ENCODE measurements around the gene COL7A1.

The COL7A1 gene

DNA sequence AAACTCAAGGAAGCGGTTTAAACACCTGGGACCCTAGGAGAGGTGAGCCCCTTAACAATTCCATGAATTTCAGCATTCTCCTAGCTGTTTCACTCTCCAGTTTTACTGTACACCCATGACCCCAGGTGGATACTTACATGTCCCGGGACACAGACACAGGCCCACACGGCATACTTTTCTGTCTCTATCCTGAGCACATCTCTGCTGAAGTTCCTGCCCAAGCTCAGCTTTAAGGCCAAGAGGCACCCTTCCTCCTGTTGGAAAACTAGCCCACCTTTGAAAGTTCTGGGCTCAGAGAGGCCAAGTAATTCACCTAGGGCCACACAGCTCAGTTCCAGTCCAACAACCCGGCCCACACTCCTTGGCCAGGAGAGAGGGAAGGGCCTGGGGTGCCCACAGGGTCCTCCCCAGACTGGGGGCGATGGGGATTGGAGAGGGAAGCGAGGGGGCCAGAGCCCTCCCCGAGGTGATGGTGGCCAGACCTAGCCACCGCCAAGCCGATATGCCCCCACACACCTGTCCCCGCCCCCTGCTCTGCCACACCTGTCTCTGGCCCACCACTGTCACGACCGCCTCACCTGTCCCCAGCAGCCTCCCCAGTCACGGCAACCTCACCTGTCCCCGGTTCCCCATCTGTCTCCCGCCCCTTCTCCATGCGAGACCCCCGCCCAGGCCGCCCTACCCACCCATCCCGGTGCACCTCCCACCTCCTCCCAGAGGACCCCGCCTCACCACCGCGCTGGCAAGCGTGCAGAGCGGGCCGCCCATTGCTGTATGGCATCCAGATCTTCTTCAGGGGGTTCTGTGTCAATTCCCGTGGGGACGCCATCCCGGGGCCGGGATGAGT, 39.0 kb downstream of the COL7A1 start:
- Histone ChIP-seq H3K9me3 (ENCODE audit: control insufficient read depth, low read length) (no peaks in the 10 kb centered on the region), H3K4me3 (ENCODE audit: low read depth, low read length) (peak overlapping the region; percentile 61), H3K27ac (peak overlapping the region; percentile 37), H3K27me3 (ENCODE audit: control insufficient read depth, insufficient read depth, low read length) (no peaks in the 10 kb centered on the region), H3K4me1 (peaks cover 28% of the 10 kb centered on the region), H3K36me3 (ENCODE audit: control insufficient read depth, insufficient read depth, low read length) (no peaks in the 10 kb centered on the region), H3K79me2 (peaks cover 5% of the 10 kb centered on the region), H3K9ac (no peak overlapping the region), H3K4me2 (ENCODE audit: low read length) (peak overlapping the region; percentile 79), H2AFZ (peak overlapping the region; percentile 86)
- TF ChIP-seq, protein P1, sequence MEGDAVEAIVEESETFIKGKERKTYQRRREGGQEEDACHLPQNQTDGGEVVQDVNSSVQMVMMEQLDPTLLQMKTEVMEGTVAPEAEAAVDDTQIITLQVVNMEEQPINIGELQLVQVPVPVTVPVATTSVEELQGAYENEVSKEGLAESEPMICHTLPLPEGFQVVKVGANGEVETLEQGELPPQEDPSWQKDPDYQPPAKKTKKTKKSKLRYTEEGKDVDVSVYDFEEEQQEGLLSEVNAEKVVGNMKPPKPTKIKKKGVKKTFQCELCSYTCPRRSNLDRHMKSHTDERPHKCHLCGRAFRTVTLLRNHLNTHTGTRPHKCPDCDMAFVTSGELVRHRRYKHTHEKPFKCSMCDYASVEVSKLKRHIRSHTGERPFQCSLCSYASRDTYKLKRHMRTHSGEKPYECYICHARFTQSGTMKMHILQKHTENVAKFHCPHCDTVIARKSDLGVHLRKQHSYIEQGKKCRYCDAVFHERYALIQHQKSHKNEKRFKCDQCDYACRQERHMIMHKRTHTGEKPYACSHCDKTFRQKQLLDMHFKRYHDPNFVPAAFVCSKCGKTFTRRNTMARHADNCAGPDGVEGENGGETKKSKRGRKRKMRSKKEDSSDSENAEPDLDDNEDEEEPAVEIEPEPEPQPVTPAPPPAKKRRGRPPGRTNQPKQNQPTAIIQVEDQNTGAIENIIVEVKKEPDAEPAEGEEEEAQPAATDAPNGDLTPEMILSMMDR (IDR thresholded peaks at IDR 0.05): no peak

DNA sequence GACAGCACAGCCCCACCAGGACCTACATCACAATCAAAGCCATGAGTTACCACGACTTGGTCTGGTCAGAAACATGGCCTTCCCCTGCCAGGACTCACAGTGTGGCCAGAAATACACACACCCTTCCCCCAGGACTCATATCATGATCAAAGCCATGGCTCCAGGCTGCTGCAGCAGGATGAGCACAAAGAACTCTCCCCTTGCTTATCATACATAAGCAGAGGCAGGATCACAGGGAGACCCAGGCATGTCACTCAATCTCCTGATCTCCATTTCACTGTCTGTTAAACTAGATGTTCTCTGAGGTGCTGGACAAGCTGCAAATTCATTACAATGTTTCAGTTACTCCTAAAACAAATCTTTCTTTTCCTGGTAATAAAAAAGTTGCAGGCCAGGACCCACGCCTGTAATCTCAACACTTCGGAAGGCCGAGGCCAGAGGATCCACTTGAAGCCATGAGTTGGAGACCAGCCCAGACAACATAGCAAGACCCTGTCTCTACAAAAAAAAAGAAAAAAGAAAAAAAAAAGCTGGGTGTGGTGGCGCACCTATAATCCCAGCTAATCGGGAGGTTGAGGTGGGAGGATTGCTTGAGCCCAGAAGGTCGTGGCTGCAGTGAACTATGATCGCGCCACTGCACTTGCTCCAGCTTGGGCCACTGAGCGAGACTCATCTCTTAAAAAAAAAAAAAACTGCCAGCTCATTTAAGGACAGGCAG, 39.7 kb downstream of the COL7A1 start:
- H3K9me3 ChIP-seq (ENCODE audit: control insufficient read depth, low read length): no peaks in the 10 kb centered on the region
- no peak overlapping the region for H3K27ac ChIP-seq
- TF ChIP-seq, protein P1 (IDR thresholded peaks at IDR 0.05): no peak
- H3K27me3 ChIP-seq (ENCODE audit: control insufficient read depth, insufficient read depth, low read length): no peaks in the 10 kb centered on the region
- H3K4me2 ChIP-seq (ENCODE audit: low read length): no peak overlapping the region
- H3K4me3 ChIP-seq (ENCODE audit: low read depth, low read length): no peak overlapping the region
- no peak overlapping the region for H2AFZ ChIP-seq
- no peak overlapping the region for H3K9ac ChIP-seq
- H3K79me2 ChIP-seq: peaks cover 5% of the 10 kb centered on the region
- no peaks in the 10 kb centered on the region for H3K36me3 ChIP-seq (ENCODE audit: control insufficient read depth, insufficient read depth, low read length)
- H3K4me1 ChIP-seq: peaks cover 20% of the 10 kb centered on the region

DNA sequence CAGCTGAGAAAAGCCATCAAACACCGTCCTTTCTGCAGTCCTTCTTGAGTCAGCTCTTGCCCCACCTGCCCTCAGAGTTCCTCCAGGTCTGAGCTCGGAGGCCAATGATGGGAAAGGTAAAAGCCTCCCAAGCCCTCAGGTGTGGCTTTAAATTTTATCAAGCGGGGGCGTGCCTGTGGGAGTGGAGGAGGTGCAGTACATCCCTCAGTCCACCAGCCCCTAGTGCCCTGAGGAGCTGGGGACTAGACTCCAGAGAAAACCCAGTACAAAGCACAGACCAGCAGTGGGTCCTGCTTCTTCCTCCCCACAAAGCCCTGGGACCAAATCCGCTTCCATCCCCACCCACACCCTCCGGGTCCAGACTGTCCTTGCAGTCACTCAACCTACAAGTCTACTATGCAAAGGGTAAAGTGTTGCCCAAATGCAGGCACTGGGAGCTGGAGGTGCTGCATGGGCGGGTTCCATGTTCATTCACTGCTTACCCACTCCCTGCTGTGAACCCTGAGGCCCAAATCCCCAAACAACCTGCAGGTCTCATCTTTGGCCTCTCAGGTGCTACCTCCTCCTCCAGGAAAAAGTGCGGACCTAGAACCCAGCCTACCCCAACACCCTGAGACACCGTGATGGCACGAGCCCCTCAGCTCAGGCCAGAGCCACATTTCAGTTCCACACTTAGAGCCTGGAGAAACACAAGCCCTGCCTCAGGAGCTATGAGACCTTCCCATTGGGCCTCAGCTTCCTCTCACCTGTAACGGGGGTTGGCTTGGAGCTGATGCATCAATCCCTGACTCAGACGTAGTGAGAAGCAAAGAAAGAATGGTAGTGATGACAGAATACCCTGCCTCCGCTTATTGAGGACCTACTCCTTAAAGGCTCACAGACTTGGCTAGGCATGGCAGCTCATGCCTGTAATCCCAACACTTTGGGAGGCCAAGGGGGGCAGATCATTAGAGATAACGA, 41.0 kb downstream of the COL7A1 start:
- H2AFZ ChIP-seq: no peak overlapping the region
- no peak overlapping the region for H3K4me3 ChIP-seq (ENCODE audit: low read depth, low read length)
- no peak overlapping the region for H3K9ac ChIP-seq
- H3K79me2 ChIP-seq: peaks cover 8% of the 10 kb centered on the region
- peaks cover 15% of the 10 kb centered on the region for H3K4me1 ChIP-seq
- H3K36me3 ChIP-seq (ENCODE audit: control insufficient read depth, insufficient read depth, low read length): no peaks in the 10 kb centered on the region
- H3K27me3 ChIP-seq (ENCODE audit: control insufficient read depth, insufficient read depth, low read length): no peaks in the 10 kb centered on the region
- TF ChIP-seq, protein P1 (IDR thresholded peaks at IDR 0.05): no peak
- H3K9me3 ChIP-seq (ENCODE audit: control insufficient read depth, low read length): no peaks in the 10 kb centered on the region
- no peak overlapping the region for H3K27ac ChIP-seq
- no peak overlapping the region for H3K4me2 ChIP-seq (ENCODE audit: low read length)

DNA sequence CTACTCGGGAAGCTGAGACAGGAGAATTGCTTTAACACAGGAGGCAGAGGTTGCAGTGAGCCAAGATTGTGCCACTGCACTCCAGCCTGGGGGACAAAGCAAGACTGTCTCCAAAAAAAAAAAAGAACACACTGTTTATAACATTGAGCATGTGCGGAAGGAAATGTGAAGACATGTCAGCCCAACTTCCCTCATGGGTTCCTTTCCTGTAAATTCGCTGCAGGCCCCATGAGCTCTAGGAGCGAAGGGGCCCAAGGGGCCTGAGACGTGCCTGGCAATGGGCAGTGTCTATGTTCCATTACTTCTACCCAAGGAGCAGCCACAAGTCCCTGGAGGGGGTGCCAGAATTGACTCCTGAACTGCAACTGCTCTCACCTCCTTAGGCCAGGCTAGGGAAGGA, 41.8 kb downstream of the COL7A1 start:
- Histone ChIP-seq H3K36me3 (ENCODE audit: control insufficient read depth, insufficient read depth, low read length) (no peaks in the 10 kb centered on the region), H3K27me3 (ENCODE audit: control insufficient read depth, insufficient read depth, low read length) (no peaks in the 10 kb centered on the region), H2AFZ (no peak overlapping the region), H3K9me3 (ENCODE audit: control insufficient read depth, low read length) (no peaks in the 10 kb centered on the region), H3K9ac (no peak overlapping the region), H3K27ac (no peak overlapping the region), H3K79me2 (peaks cover 10% of the 10 kb centered on the region), H3K4me1 (peaks cover 18% of the 10 kb centered on the region), H3K4me2 (ENCODE audit: low read length) (no peak overlapping the region), H3K4me3 (ENCODE audit: low read depth, low read length) (no peak overlapping the region)
- TF ChIP-seq, protein P1 (IDR thresholded peaks at IDR 0.05): no peak

All from parathyroid adenoma (tissue), 2 donors.